Naive thymus-derived CD4-positive, alpha-beta T cell (primary cell): Measurements from ENCODE around the gene MNX1. TPM values are rescaled to one million over a fixed set of nuclear protein-coding genes. Genes with fewer than 3 reads are reported as not detected.
A peak's percentile ranks its signal among the peaks of the same experiment; 100 is the strongest.

Experiments
- ATAC-seq: fragments of 150-1000 bp; cut with Tn5 transposase; 2 replicates; pipeline ENCODE4 v1.10.0; 2021; ENCODE audit warnings: mild to moderate bottlenecking, moderate library complexity
- CTCF ChIA-PET: fragments of 350-600 bp; sonication (Branson Sonifier 250); formaldehyde crosslinking; loops from one replicate; lab custom pipeline; 2021; ENCODE audit warnings: antibody characterized with exemption; lab: Charles Lee
- POLR2A ChIA-PET: fragments of 350-600 bp; sonication (Branson Sonifier 250); formaldehyde crosslinking; loops from one replicate; lab custom pipeline; 2021; ENCODE audit warnings: antibody characterized with exemption, inconsistent platforms; lab: Charles Lee
- DNase-seq, 9 donors: peaks; one replicate each; pipeline versions ENCODE4 v3.0.0 to v3.0.0-alpha.2; 2020 to 2022; ENCODE audit warnings: mixed read lengths in 1 of 9
- H3K27ac ChIP-seq: one replicate; pipeline ENCODE4 v1.7.0; 2013; ENCODE audit warnings: mild to moderate bottlenecking, low read depth, low read length, moderate library complexity
- H3K27me3 ChIP-seq, 2 donors: one replicate each; pipeline ENCODE4 v1.7.0; 2013; ENCODE audit warnings: low read length in 2 of 2, mild to moderate bottlenecking in 2 of 2, moderate library complexity in 2 of 2; ENCODE audit not compliant: control insufficient read depth in 2 of 2, insufficient read depth in 2 of 2
- H3K36me3 ChIP-seq, 3 experiments: 1 replicate in 2 of 3; 2 replicates in 1 of 3; pipeline ENCODE4 v1.7.0; 2013; ENCODE audit warnings: low read length in 3 of 3, mild to moderate bottlenecking in 3 of 3, moderate library complexity in 1 of 3; ENCODE audit not compliant: insufficient read depth in 3 of 3, control insufficient read depth in 2 of 3
- H3K4me1 ChIP-seq, 2 donors: one replicate each; pipeline ENCODE4 v1.7.0; 2013; ENCODE audit warnings: low read length in 2 of 2, mild to moderate bottlenecking in 2 of 2, moderate library complexity in 1 of 2; ENCODE audit not compliant: control insufficient read depth in 2 of 2, insufficient read depth in 2 of 2
- H3K4me3 ChIP-seq: 2 replicates; pipeline ENCODE4 v1.7.0; 2013; ENCODE audit warnings: mild to moderate bottlenecking, low read length
- H3K9me3 ChIP-seq, 3 experiments: 1 replicate in 2 of 3; 2 replicates in 1 of 3; pipeline ENCODE4 v1.7.0; 2013; ENCODE audit warnings: low read length in 3 of 3; ENCODE audit not compliant: control insufficient read depth in 2 of 3
- H3K27ac Mint-ChIP-seq, 9 donors: one replicate each; pipeline ENCODE4 v1.8.0; 2020 to 2022; ENCODE audit warnings: mixed read lengths in 9 of 9, mild to moderate bottlenecking in 8 of 9, moderate library complexity in 5 of 9, inconsistent platforms in 2 of 9
- H3K27me3 Mint-ChIP-seq, 5 donors: one replicate each; pipeline ENCODE4 v1.8.0; 2021 to 2022; ENCODE audit warnings: mixed read lengths in 5 of 5, mild to moderate bottlenecking in 1 of 5
- H3K36me3 Mint-ChIP-seq, 5 donors: one replicate each; pipeline ENCODE4 v1.8.0; 2020 to 2022; ENCODE audit warnings: mixed read lengths in 5 of 5, mild to moderate bottlenecking in 3 of 5, inconsistent platforms in 1 of 5
- H3K4me1 Mint-ChIP-seq, 7 donors: one replicate each; pipeline ENCODE4 v1.8.0; 2020 to 2022; ENCODE audit warnings: mixed read lengths in 7 of 7, mild to moderate bottlenecking in 3 of 7, inconsistent platforms in 1 of 7
- H3K4me3 Mint-ChIP-seq, 10 donors: one replicate each; pipeline ENCODE4 v1.8.0; 2020 to 2022; ENCODE audit warnings: mild to moderate bottlenecking in 10 of 10, mixed read lengths in 10 of 10, moderate library complexity in 6 of 10, inconsistent platforms in 2 of 10
- H3K9me3 Mint-ChIP-seq, 11 donors: one replicate each; pipeline ENCODE4 v1.8.0; 2020 to 2022; ENCODE audit warnings: mixed read lengths in 11 of 11, mild to moderate bottlenecking in 4 of 11, inconsistent platforms in 1 of 11, moderate library complexity in 1 of 11
- intact Hi-C, 2 donors: fragments of 100-400 bp; cut with micrococcal nuclease; formaldehyde crosslinking; loops; one replicate each; pipeline ENCODE4 v1.15.1; 2023
- polyA plus RNA-seq, 2 donors: library from polyadenylated mRNA; unstranded; fragments of 300-500 nt; fragmentation: Illumina TruSeq; gene quantifications; one replicate each; pipeline ENCODE4 v1.2.3, GENCODE V29; 2021
- total RNA-seq, 6 experiments: library from RNA in 5 of 6; stranded (reverse) in 5 of 6; gene quantifications; 1 replicate in 5 of 6; 2 replicates in 1 of 6; pipeline ENCODE4 v1.2.3 and lab custom pipeline; 2021 to 2026

The MNX1 gene
- total RNA-seq: not detected
- not detected for polyA plus RNA-seq
- total RNA-seq (lab: John Stamatoyannopoulos, UW): not detected

DNA sequence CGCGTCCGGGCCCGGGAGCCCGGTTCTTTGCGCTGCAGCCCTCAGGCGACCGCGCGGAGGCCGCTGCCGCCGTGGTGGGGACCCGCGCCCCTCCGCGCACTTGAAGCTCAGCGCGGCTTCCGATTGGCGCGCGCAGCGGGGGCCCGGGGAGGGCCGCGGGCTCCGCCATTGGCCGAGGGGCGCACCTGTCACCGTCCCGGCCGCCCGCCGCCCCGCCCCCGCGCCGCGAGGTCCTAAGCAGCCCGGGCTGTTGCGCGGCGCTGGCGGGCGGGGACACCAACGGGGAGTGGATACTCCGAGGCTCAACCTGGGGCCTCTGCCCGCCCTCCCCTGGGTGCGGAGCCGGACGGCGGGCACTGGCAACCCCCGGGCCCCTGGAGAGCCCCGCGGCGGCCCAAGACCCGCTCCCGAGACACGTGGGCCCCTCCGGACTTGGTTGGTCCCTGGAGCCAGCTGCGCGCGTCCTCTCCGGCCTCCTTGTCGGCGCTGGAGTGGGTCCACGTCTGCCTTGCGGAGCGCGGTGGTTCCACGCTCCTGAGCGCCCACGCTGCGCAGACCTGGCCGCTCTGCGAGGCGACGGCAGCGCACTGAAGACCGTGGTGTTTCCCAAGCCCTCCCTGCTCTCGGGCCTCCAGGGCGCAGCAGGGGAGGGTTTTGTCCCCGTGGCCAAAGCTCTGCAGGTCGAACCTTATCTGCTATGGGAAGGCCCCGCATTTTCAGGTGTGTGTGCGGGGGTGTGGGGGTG, at the start of gene MNX1:
MNX1 (minus strand) TSS at position 76 of the 745 bp plus-strand sequence. CDS start 313 bp downstream, outside the sequence.
- peaks cover 0 to 3% (median 0%) of the 10 kb centered on the region in 5 donors for H3K36me3 Mint-ChIP-seq
- peaks cover 0 to 2% (median 0%) of the 10 kb centered on the region in 11 donors for H3K9me3 Mint-ChIP-seq
- ChIA-PET CTCF (no interaction called here), POLR2A (no interaction called here)
- H3K27ac Mint-ChIP-seq: peak within 1 kb of the TSS in 1 of 9 donors; percentile 63
- no peak within 1 kb of the TSS for H3K27ac ChIP-seq
- no peaks in the 10 kb centered on the region for H3K9me3 ChIP-seq
- intact Hi-C loops: no loop called here
- DNase-seq (peak in 4 of 9 donors; percentile 11 to 49 (median 20)), ATAC-seq (peak; percentile 77)
- peak within 1 kb of the TSS; percentile 30 to 83 (median 69) for H3K4me3 Mint-ChIP-seq
- no peaks in the 10 kb centered on the region for H3K36me3 ChIP-seq
- H3K27me3 Mint-ChIP-seq: peaks cover 58 to 85% (median 65%) of the 10 kb centered on the region in 5 donors
- H3K27me3 ChIP-seq: peaks cover 9 to 19% of the 10 kb centered on the region in 2 donors
- H3K4me1 Mint-ChIP-seq: peaks cover 8 to 17% (median 9%) of the 10 kb centered on the region in 7 donors
- no peaks in the 10 kb centered on the region for H3K4me1 ChIP-seq
- H3K4me3 ChIP-seq: peak within 1 kb of the TSS; percentile 24

DNA sequence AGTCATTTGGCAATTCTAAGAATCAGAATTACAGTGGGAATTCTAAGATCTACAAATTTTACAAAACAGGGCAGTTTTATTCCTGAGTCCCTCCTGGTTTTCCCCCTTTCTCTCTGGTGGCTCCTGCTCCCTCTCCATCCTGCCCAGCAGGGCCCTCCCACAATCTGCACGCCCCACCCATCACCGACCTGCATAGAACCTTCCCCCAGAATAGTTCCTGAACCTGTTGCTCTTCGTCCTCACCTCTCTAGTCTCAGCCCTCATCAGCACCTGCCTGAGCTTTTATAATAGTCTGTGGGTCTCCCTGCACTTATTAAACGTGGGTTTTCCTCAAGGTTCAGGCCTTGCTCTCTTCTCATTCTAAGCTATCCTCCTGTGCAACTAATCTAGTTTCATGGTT, 49.1 kb upstream of the MNX1 start:
- H3K27ac Mint-ChIP-seq: no peak overlapping the region
- no peak for ATAC-seq
- POLR2A ChIA-PET: no interaction called here

DNA sequence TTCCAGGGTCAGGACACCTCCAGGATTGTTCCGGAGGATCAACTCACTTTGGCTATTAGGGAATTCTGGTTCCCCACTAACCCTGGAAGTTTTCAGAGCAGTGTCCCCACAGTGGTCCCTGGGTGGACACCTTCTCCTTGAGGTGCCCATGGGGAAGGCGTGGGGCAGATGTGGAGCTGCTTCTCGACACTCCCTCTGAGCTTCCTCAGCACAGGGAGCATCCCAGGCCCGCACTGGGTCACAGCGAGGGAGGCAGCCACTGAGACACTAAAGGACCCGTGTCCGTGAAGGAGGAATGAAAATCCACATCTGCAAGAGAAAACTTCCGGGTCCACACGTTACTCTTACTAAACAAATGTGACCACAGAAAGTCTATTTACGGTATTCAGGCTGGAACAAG, 48.2 kb upstream of the MNX1 start:
- no peaks in the 10 kb centered on the region for H3K27me3 ChIP-seq
- ChIA-PET POLR2A (no interaction called here), CTCF (no interaction called here)
- Mint-ChIP-seq H3K27me3 (peaks cover 0 to 45% (median 41%) of the 10 kb centered on the region in 5 donors), H3K36me3 (peaks cover 0 to 4% (median 0%) of the 10 kb centered on the region in 5 donors), H3K4me1 (no peaks in the 10 kb centered on the region), H3K4me3 (no peak overlapping the region), H3K27ac (no peak overlapping the region), H3K9me3 (peaks cover 3 to 38% (median 13%) of the 10 kb centered on the region in 11 donors)
- DNase-seq (no peak), ATAC-seq (no peak)
- no peak overlapping the region for H3K4me3 ChIP-seq
- no peaks in the 10 kb centered on the region for H3K4me1 ChIP-seq
- H3K27ac ChIP-seq: no peak overlapping the region
- no peaks in the 10 kb centered on the region for H3K36me3 ChIP-seq
- intact Hi-C loops: no loop called here
- peaks cover 0 to 7% (median 0%) of the 10 kb centered on the region in 3 experiments for H3K9me3 ChIP-seq

More for the DNA sequence above, 49.1 kb upstream of the MNX1 start:
- no peak overlapping the region for H3K4me3 ChIP-seq
- Mint-ChIP-seq H3K9me3 (peaks cover 3 to 36% (median 15%) of the 10 kb centered on the region in 11 donors), H3K27me3 (peaks cover 0 to 42% (median 34%) of the 10 kb centered on the region in 5 donors), H3K4me3 (no peak overlapping the region), H3K36me3 (peaks cover 0 to 4% (median 0%) of the 10 kb centered on the region in 5 donors), H3K4me1 (no peaks in the 10 kb centered on the region)
- CTCF ChIA-PET: no interaction called here
- intact Hi-C loops: no loop called here
- H3K4me1 ChIP-seq: no peaks in the 10 kb centered on the region
- H3K27ac ChIP-seq: no peak overlapping the region
- H3K27me3 ChIP-seq: no peaks in the 10 kb centered on the region
- no peak for DNase-seq
- no peaks in the 10 kb centered on the region for H3K36me3 ChIP-seq
- H3K9me3 ChIP-seq: peaks cover 0 to 7% (median 0%) of the 10 kb centered on the region in 3 experiments

- Histone ChIP-seq H3K27ac (no peak overlapping the region), H3K4me3 (no peak overlapping the region), H3K4me1 (no peaks in the 10 kb centered on the region), H3K9me3 (peaks cover 0 to 7% (median 0%) of the 10 kb centered on the region in 3 experiments), H3K27me3 (no peaks in the 10 kb centered on the region), H3K36me3 (no peaks in the 10 kb centered on the region)
- Mint-ChIP-seq H3K9me3 (peaks cover 3 to 38% (median 11%) of the 10 kb centered on the region in 11 donors), H3K27ac (no peak overlapping the region), H3K36me3 (peaks cover 0 to 4% (median 0%) of the 10 kb centered on the region in 5 donors), H3K4me1 (no peaks in the 10 kb centered on the region), H3K27me3 (peaks cover 4 to 48% (median 45%) of the 10 kb centered on the region in 5 donors), H3K4me3 (no peak overlapping the region)
- ATAC-seq: no peak
- no peak for DNase-seq
- CTCF ChIA-PET: no interaction called here
- intact Hi-C loops: no loop called here
- POLR2A ChIA-PET: no interaction called here
Measured at GRCh38 chr7:157058068-157058467, 47.6 kb upstream of the MNX1 start.

DNA sequence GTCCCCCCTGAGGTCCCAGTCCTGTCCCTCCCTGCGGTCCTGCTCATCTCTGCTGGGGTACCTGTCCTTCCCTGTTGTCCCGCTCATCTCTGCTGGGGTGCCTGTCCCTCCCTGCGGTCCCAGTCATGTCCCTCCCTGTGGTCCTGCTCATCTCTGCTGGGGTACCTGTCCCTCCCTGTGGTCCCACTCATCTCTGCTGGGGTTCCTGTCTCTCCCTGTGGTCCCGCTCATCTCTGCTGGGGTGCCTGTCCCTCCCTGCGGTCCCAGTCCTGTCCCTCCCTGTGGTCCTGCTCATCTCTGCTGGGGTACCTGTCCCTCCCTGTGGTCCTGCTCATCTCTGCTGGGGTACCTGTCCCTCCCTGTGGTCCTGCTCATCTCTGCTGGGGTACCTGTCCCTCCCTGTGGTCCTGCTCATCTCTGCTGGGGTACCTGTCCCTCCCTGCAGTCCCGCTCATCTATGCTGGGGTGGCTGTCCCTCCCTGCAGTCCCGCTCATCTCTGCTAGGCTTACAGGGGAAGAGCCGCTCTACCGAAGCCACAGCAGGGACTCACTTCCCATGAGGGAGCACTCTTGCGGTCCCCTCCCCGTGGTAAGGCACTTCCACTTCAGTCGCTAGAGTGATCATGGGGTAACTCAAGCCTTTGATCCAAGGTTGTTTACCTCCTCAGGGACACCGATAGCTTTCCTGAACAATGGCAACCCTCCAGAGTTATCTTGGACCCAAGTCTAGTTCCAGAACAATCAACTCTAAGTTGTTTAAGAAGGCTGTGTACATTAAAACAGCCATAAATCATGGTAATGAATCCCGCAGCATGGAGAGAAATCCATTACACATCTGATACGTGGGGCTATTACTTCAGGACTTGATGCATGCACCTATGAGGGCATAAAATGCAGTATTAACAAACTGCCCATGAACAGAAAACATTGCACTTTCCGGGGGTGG, 46.8 kb upstream of the MNX1 start:
- H3K4me3 Mint-ChIP-seq: no peak overlapping the region

DNA sequence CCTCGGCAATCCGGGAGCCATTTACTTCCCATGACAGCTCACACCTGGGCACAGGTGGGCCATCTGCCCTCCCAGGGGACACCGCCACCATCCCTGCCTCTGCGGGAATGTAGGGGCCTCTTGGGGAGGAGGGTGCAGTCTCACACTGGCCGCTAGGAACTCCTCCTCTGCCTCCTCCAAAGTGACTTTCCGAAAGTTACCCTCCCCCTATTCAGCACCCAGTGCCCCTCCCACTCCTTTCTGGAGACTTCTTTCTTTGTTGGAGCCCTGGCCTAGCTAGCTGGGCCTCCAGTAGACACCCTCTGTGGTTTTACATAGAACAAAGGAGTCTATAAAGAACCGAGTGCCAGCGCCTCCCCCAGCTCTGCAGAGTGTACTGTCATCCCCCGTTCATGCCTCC, 45.8 kb upstream of the MNX1 start:
- no peak overlapping the region for H3K27ac ChIP-seq
- Mint-ChIP-seq H3K36me3 (peaks cover 0 to 3% (median 0%) of the 10 kb centered on the region in 5 donors), H3K4me3 (no peak overlapping the region), H3K9me3 (peaks cover 0 to 32% (median 9%) of the 10 kb centered on the region in 11 donors), H3K27ac (no peak overlapping the region), H3K4me1 (no peaks in the 10 kb centered on the region), H3K27me3 (peaks cover 7 to 43% (median 40%) of the 10 kb centered on the region in 5 donors)
- ATAC-seq: no peak
- H3K27me3 ChIP-seq: no peaks in the 10 kb centered on the region
- H3K4me1 ChIP-seq: no peaks in the 10 kb centered on the region
- DNase-seq: no peak
- intact Hi-C loops: no loop called here
- no peaks in the 10 kb centered on the region for H3K36me3 ChIP-seq
- ChIA-PET CTCF (no interaction called here), POLR2A (no interaction called here)
- H3K9me3 ChIP-seq: no peaks in the 10 kb centered on the region
- H3K4me3 ChIP-seq: no peak overlapping the region

More for the DNA sequence above, 46.8 kb upstream of the MNX1 start:
- no peaks in the 10 kb centered on the region for H3K36me3 ChIP-seq
- H3K27ac ChIP-seq: no peak overlapping the region
- H3K9me3 Mint-ChIP-seq: peaks cover 0 to 39% (median 9%) of the 10 kb centered on the region in 11 donors
- ChIA-PET POLR2A (no interaction called here), CTCF (no interaction called here)
- no peak overlapping the region for H3K27ac Mint-ChIP-seq
- peaks cover 0 to 6% (median 0%) of the 10 kb centered on the region in 3 experiments for H3K9me3 ChIP-seq
- no peaks in the 10 kb centered on the region for H3K27me3 ChIP-seq
- H3K27me3 Mint-ChIP-seq: peaks cover 7 to 51% (median 40%) of the 10 kb centered on the region in 5 donors
- ATAC-seq (no peak), DNase-seq (no peak)
- H3K4me1 ChIP-seq: no peaks in the 10 kb centered on the region
- H3K36me3 Mint-ChIP-seq: peaks cover 0 to 4% (median 0%) of the 10 kb centered on the region in 5 donors
- H3K4me3 ChIP-seq: no peak overlapping the region
- intact Hi-C loops: no loop called here
- H3K4me1 Mint-ChIP-seq: no peaks in the 10 kb centered on the region
